ENCODE measurements around the gene RRP36. TPM values are rescaled to one million over a fixed set of nuclear protein-coding genes. Genes with fewer than 3 reads are reported as not detected.

Gene RRP36
- total and polyA plus RNA-seq, 4 donors = 30.5 to 49.9 (median 37.7) TPM

GRCh38 chr6:43062818-43063217 is 41.4 kb downstream of the RRP36 start:
- H3K4me1 ChIP-seq (ENCODE audit: control insufficient read depth in 5 of 5, insufficient read depth in 5 of 5, low read length in 5 of 5) = peaks cover 4 to 20% (median 12%) of the 10 kb centered on the region in 5 donors
- H3K36me3 ChIP-seq (ENCODE audit: control insufficient read depth in 4 of 4, insufficient read depth in 4 of 4, low read length in 4 of 4) = peaks cover 10 to 32% (median 18%) of the 10 kb centered on the region in 4 donors
- DNase-seq (no peak), ATAC-seq (ENCODE audit: insufficient read depth, low FRiP score) (no peak)
- H3K9ac ChIP-seq (ENCODE audit: insufficient read depth in 1 of 2, low read length in 2 of 2) = no peak overlapping the region
- no peak overlapping the region for H3K27ac ChIP-seq (ENCODE audit: low read depth in 1 of 2, low read length in 1 of 2)
- H3K27me3 ChIP-seq (ENCODE audit: control insufficient read depth in 3 of 3, insufficient read depth in 3 of 3, low read length in 2 of 3) = no peaks in the 10 kb centered on the region
- 95 to 96% methylated on average over 12 of the region's 12 CpGs for WGBS, 2 donors
- peaks cover 0 to 2% (median 0%) of the 10 kb centered on the region in 4 donors for H3K9me3 ChIP-seq (ENCODE audit: control insufficient read depth in 4 of 4, insufficient read depth in 3 of 4, low read length in 3 of 4)
- H3K4me3 ChIP-seq = no peak overlapping the region
- no peak for TF ChIP-seq CTCF (IDR thresholded peaks at IDR 0.05; ENCODE audit: control extremely low read depth, extremely low read depth)

GRCh38 chr6:43070028-43070632 is 48.7 kb downstream of the RRP36 start:
- 60 to 68% methylated on average over 6 of the region's 6 CpGs for WGBS, 2 donors
- peaks cover 12 to 32% (median 20%) of the 10 kb centered on the region in 4 donors for H3K36me3 ChIP-seq (ENCODE audit: control insufficient read depth in 4 of 4, insufficient read depth in 4 of 4, low read length in 4 of 4)
- no peak overlapping the region for H3K4me3 ChIP-seq
- H3K27ac ChIP-seq (ENCODE audit: low read depth in 1 of 2, low read length in 1 of 2) = no peak overlapping the region
- DNase-seq = peak; percentile 55 to 92 (median 86)
- peak; percentile 46 for ATAC-seq (ENCODE audit: insufficient read depth, low FRiP score)
- H3K27me3 ChIP-seq (ENCODE audit: control insufficient read depth in 3 of 3, insufficient read depth in 3 of 3, low read length in 2 of 3) = no peaks in the 10 kb centered on the region
- H3K9ac ChIP-seq (ENCODE audit: insufficient read depth in 1 of 2, low read length in 2 of 2) = no peak overlapping the region
- H3K4me1 ChIP-seq (ENCODE audit: control insufficient read depth in 5 of 5, insufficient read depth in 5 of 5, low read length in 5 of 5) = peaks cover 0 to 27% (median 15%) of the 10 kb centered on the region in 5 donors
- peaks cover 0 to 2% (median 0%) of the 10 kb centered on the region in 4 donors for H3K9me3 ChIP-seq (ENCODE audit: control insufficient read depth in 4 of 4, insufficient read depth in 3 of 4, low read length in 3 of 4)
- TF ChIP-seq CTCF (IDR thresholded peaks at IDR 0.05; ENCODE audit: control extremely low read depth, extremely low read depth) = no peak

- H3K27ac ChIP-seq (ENCODE audit: low read depth in 1 of 2, low read length in 1 of 2) = peak overlapping the region in 1 of 2 donors; percentile 14
- no peaks in the 10 kb centered on the region for H3K27me3 ChIP-seq (ENCODE audit: control insufficient read depth in 3 of 3, insufficient read depth in 3 of 3, low read length in 2 of 3)
- H3K9me3 ChIP-seq (ENCODE audit: control insufficient read depth in 4 of 4, insufficient read depth in 3 of 4, low read length in 3 of 4) = no peaks in the 10 kb centered on the region
- H3K4me1 ChIP-seq (ENCODE audit: control insufficient read depth in 5 of 5, insufficient read depth in 5 of 5, low read length in 5 of 5) = peaks cover 4 to 49% (median 26%) of the 10 kb centered on the region in 5 donors
- DNase-seq (peak; percentile 98 to 99 (median 99)), ATAC-seq (ENCODE audit: insufficient read depth, low FRiP score) (no peak)
- H3K36me3 ChIP-seq (ENCODE audit: control insufficient read depth in 4 of 4, insufficient read depth in 4 of 4, low read length in 4 of 4) = peaks cover 3 to 16% (median 12%) of the 10 kb centered on the region in 4 donors
- H3K9ac ChIP-seq (ENCODE audit: insufficient read depth in 1 of 2, low read length in 2 of 2) = peak overlapping the region in 1 of 2 donors; percentile 50
- no peak overlapping the region for H3K4me3 ChIP-seq
- TF ChIP-seq CTCF (IDR thresholded peaks at IDR 0.05; ENCODE audit: control extremely low read depth, extremely low read depth) = no peak
- WGBS, 2 donors = 72 to 84% methylated on average over 6 of the region's 6 CpGs
Observed at GRCh38 chr6:43074847-43075669, 53.6 kb downstream of the RRP36 start.
